ENCODE data around the gene GALNT2. TPM values are rescaled to one million over a fixed set of nuclear protein-coding genes. Genes with fewer than 3 reads are reported as not detected.

GALNT2 gene
- total and polyA plus RNA-seq, 7 donors = 8.4 to 43.8 (median 37.1) TPM

- Histone ChIP-seq H3K27ac (peak overlapping the region; percentile 42 to 79 (median 56)), H3K27me3 (no peaks in the 10 kb centered on the region), H3K9me3 (no peaks in the 10 kb centered on the region), H3K4me1 (peaks cover 0 to 38% (median 36%) of the 10 kb centered on the region in 4 donors), H3K4me3 (peak overlapping the region in 1 of 4 donors; percentile 22), H3K36me3 (no peaks in the 10 kb centered on the region)
- TF ChIP-seq CTCF (IDR thresholded peaks at IDR 0.05) (no peak), POLR2AphosphoS5 (IDR thresholded peaks at IDR 0.05) (peak in 2 of 4 donors; percentile 26 to 49), EP300 (IDR thresholded peaks at IDR 0.05) (no peak), POLR2A (IDR thresholded peaks at IDR 0.05) (peak in 1 of 2 donors; percentile 17)
- WGBS, 2 donors = 11 to 61% methylated on average over 9 of the region's 9 CpGs
- DNase-seq = peak; percentile 85
- intact Hi-C loops (cut with DNase I) = loop anchor here (5.0 kb wide), 2 partner anchors 44 to 119 kb away; partner anchors contain the start of gene GALNT2
Observed at GRCh38 chr1:230186003-230186863, 119.2 kb downstream of the GALNT2 start.

- WGBS, 2 donors = 56 to 86% methylated on average over 4 of the region's 4 CpGs
- intact Hi-C loops (cut with DNase I) = loop anchor here (5.0 kb wide), 2 partner anchors 45 to 120 kb away; partner anchors contain the start of gene GALNT2
- Histone ChIP-seq H3K27me3 (no peaks in the 10 kb centered on the region), H3K4me3 (no peak overlapping the region), H3K9me3 (no peaks in the 10 kb centered on the region), H3K36me3 (no peaks in the 10 kb centered on the region), H3K4me1 (peaks cover 0 to 44% (median 42%) of the 10 kb centered on the region in 4 donors), H3K27ac (peak overlapping the region in 2 of 4 donors; percentile 32 to 79)
- no peak for DNase-seq
- TF ChIP-seq CTCF (IDR thresholded peaks at IDR 0.05) (no peak), EP300 (IDR thresholded peaks at IDR 0.05) (no peak), POLR2A (IDR thresholded peaks at IDR 0.05) (no peak), POLR2AphosphoS5 (IDR thresholded peaks at IDR 0.05) (no peak)
Observed at GRCh38 chr1:230186874-230187273, 119.8 kb downstream of the GALNT2 start.

GRCh38 chr1:230187290-230187689 lies 120.3 kb downstream of the GALNT2 start:
- intact Hi-C loops (cut with DNase I) = loop anchor here (5.0 kb wide), 2 partner anchors 45 to 120 kb away; partner anchors contain the start of gene GALNT2
- no peak for TF ChIP-seq CTCF (IDR thresholded peaks at IDR 0.05)
- TF ChIP-seq POLR2A (IDR thresholded peaks at IDR 0.05) = no peak
- TF ChIP-seq EP300 (IDR thresholded peaks at IDR 0.05) = no peak
- TF ChIP-seq POLR2AphosphoS5 (IDR thresholded peaks at IDR 0.05) = no peak
- Histone ChIP-seq H3K27ac (peak overlapping the region in 2 of 4 donors; percentile 19 to 32), H3K4me3 (no peak overlapping the region), H3K9me3 (no peaks in the 10 kb centered on the region), H3K27me3 (no peaks in the 10 kb centered on the region), H3K36me3 (no peaks in the 10 kb centered on the region), H3K4me1 (peaks cover 0 to 47% (median 47%) of the 10 kb centered on the region in 4 donors)
- 95% methylated on average over 5 of the region's 5 CpGs for WGBS, 2 donors
- DNase-seq = no peak

GRCh38 chr1:230188826-230189225 lies 121.8 kb downstream of the GALNT2 start:
- Histone ChIP-seq H3K4me3 (no peak overlapping the region), H3K4me1 (peaks cover 0 to 62% (median 60%) of the 10 kb centered on the region in 4 donors), H3K36me3 (no peaks in the 10 kb centered on the region), H3K9me3 (no peaks in the 10 kb centered on the region), H3K27ac (peak overlapping the region in 2 of 4 donors; percentile 12 to 24), H3K27me3 (no peaks in the 10 kb centered on the region)
- no peak for DNase-seq
- TF ChIP-seq POLR2A (IDR thresholded peaks at IDR 0.05) (no peak), EP300 (IDR thresholded peaks at IDR 0.05) (no peak), POLR2AphosphoS5 (IDR thresholded peaks at IDR 0.05) (no peak), CTCF (IDR thresholded peaks at IDR 0.05) (no peak)
- intact Hi-C loops (cut with DNase I) = loop anchor here (5.0 kb wide), 2 partner anchors 47 to 122 kb away; partner anchors contain the start of gene GALNT2
- WGBS, 2 donors = 91 to 94% methylated on average over 6 of the region's 6 CpGs
